GM19324 (cell line): ENCODE results near the gene WDFY4.

ENCODE experiments used
- ATAC-seq: cut with Tn5 transposase; IDR thresholded peaks from one replicate; pipeline ENCODE4 v1.9.1; 2021; ENCODE audit warnings: mild to moderate bottlenecking, moderate library complexity; ENCODE audit not compliant: unreplicated experiment, low FRiP score

Gene WDFY4

DNA sequence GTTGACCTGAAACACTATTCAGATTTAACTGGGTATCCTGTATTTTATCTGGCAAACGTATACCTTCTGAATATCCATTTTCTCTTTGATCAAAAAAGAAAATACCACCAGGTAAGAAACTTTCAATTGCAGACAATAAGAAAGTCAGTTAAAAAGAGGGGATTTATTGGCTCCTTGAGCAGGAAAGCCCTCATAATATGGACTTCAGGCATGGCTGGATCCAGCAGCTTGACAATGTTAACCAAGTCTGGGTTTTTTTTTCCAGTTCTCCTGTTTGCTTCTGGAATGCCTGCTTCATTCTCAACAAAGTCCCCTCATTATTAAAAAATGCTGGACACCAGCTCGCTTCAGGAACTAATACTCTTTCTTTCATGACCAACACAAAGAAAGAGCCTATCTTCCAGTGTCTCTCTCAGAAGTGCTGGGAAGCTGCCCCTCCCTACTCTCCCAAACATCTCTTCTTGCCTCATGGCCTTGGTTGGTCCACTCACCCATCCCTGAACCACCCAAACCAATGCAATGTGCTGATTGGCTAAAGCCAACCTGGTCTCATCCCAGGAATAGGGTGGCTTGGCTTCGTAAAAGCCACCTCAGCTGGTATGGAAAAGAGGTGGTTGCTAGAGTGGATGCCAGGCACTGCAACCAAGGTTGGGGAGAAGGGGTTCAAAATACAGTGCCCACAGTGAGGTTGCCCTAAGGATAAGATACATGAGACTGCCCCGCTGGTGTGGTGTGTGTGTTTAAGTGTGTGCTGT lies 30.6 kb upstream of the WDFY4 start:
- ATAC-seq = no peak

DNA sequence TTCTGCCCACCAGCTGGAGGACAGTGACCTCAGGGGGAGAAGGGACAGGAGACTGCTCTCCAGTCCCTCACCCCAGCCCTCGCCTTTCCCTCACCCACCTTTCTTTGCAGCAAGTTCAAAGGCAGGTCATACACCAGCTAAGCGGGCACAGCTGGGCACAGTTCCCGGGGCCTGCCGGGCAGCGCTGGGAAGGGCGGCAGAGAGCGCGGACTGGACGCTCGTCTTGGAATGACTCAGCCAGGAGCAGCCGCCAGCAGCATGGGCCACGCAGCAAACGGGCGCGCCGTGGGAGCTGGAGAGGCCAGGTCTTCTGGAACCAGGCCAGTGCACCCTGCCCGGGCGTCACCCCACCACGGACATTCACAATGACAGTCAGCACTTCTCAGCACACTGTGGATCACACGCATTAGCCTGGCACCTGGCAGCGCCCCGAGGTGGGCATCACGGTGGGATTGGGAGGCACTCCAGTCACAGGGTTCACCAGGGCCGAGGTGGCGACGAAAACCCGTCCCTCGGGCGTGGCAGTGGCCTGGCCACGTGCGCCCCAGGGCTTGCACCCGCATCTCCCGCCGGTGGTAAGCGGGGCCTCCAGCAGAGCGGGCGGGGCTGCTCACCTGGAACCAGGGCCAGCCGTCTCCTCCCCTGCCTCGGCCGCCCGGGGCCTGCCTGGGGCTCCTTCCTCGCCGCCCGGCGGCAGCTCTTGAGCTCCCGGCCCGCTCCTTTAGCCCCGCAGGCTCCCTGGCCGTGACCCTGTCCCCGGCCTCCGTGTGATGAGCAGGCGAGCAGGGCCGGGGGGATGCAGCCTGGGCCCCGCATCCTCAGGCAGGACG lies 29.0 kb upstream of the WDFY4 start:
- ATAC-seq = peak; percentile 9

DNA sequence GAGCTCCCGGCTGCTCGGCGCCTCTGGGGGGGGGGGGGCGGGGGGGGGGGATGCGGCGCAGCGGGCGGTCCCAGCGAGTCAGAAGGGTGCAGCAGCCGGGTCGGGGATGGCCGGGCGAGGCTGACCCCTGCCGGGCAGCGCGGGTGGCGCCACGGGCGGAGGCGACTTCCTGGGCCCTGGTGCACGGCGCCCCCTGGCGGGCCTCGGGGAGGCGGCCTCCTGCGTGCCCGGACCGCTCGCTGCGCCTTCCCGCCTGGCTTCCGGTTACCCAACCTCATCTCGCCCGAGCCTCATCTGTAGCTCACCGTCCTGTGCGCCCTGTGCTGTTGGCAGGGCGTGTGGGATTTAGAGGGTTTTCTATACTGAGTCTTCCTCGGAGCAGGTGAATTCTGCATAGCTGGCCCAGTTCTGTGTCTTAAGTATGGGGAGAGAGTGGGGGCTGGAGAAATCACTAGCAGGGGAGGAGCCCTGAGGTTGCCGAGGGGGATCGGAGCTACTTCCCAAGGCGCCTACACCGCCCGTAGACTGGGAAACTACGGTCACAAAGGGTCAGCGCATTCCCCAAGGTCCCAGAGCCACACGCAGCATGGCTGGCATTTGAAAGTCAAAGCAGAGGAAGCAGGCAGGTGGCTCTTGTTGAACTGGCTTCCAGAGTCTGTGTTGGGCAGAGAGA lies 28.3 kb upstream of the WDFY4 start:
- ATAC-seq = peak; percentile 84

DNA sequence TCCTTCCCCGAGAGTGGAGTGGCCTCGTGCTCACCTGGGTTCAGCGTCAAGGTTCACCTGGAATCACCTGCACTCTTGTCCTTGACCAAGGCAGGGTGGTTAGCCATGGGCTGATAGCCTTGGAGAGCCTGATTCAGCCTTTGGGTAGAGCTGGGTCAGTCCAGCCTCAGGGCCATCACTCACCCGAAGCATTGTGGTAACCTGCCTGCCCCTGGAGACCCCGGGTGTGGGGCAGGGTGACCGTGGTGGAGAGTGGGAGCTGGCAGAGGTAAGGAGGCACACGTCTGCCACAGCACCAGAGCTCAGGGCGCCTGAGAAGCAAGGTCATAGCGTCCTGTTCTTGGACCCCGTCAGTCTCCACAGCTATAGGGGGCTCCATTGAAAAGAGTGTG lies 27.8 kb upstream of the WDFY4 start:
- ATAC-seq = no peak

DNA sequence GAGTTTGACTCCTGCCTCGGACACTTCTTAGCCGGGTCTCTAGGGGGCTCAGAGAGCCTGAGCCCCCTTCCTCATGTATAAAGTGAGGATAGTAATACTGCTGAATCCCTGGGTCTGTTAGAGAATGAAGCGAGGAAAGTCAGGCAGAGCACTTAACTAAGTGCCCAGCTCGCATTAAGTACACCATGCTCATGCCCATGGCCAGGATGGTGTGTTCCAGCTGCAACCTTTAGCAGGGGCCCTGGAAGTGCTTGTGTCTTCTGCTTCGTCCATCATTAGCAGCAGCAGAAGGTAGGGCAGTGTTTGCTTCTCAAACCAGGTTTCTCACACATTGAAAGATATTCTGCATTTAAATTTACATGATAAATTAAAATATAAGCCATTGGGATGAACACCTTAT lies 27.3 kb upstream of the WDFY4 start:
- no peak for ATAC-seq

DNA sequence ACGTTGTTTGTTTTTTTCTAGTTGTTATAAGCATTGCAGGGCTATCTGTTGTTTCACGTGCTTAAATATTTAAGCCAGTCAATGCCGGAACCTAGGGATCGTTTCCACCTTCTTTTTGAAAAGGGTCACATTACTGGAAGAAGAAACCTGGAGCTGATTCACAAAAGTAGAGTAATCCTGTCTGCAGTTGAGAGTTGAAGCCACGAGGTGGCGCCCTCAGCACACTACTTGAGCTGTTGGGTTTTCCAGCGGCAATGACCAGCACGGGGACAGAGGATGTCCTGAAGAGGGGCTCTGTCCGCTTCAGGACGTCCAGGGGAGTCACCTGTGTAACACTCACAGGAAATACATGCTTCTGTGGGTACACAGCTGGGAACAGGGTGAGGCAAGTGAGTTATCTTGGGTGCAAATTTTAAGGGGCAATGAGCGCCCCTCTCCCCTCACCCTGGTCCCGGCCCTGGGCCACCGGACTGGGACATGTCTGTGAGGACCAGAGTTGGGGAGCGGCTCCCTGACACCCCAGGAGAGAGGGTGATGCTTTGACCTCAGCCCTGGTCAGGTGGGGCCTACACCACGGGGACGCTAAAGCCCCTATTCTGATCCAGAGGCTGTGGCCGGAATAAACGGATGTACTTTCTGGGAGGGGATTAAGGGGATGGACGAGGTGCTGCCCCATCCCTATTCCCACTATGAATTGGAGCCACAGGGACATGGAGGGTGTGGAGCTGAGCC lies 26.3 kb upstream of the WDFY4 start:
- no peak for ATAC-seq

DNA sequence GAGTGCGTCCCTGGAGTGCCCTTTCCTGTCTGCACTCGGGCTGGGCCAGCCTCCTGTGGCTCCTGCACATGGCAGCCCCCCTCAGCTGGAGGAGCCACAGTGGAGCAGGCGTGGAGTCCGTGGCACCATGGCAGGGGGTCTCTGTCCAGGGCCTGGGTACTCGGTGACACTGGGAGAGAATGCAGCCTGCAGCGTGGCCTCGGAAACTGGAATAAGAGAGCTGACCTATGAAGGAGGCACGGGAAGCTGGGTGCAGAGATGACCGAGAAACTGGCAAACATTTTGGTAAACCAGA lies 25.8 kb upstream of the WDFY4 start:
- no peak for ATAC-seq

DNA sequence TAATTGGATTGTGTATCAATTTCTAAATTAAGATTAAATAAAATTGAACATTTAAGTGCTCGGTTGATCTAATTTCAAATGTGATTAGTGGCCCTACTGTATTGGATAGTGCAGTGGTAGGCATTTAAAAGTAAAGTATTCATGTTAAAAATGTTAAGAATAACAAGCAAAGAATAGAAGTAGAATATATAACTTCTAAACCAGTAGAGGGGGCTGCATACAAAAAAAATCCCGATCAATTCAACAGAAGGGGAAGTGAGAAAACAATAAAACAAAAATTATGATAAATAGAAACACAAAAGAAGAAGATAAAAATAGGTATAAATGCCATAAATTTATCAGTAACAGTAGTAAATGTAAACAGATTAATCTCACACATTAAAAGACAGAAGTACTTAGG lies 24.9 kb upstream of the WDFY4 start:
- no peak for ATAC-seq

DNA sequence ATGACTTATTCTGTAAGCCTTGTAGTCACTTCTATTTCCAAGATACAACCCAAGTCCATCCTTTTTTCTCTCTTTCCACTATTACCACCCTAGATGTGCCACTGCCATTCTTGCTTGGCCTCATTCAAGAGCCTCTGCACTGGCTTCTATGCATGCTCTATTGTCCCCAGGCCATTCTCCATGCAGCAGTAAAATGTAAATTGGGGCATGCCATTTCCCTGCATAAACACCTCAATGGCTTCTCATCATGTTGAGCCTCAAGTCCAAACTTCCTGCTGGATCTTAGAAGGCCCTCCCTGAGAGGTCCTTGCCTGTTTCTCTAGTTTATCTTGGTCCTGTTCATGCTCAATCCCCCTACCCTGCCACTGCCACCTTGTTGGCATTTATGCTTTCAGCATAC lies 23.2 kb upstream of the WDFY4 start:
- no peak for ATAC-seq

DNA sequence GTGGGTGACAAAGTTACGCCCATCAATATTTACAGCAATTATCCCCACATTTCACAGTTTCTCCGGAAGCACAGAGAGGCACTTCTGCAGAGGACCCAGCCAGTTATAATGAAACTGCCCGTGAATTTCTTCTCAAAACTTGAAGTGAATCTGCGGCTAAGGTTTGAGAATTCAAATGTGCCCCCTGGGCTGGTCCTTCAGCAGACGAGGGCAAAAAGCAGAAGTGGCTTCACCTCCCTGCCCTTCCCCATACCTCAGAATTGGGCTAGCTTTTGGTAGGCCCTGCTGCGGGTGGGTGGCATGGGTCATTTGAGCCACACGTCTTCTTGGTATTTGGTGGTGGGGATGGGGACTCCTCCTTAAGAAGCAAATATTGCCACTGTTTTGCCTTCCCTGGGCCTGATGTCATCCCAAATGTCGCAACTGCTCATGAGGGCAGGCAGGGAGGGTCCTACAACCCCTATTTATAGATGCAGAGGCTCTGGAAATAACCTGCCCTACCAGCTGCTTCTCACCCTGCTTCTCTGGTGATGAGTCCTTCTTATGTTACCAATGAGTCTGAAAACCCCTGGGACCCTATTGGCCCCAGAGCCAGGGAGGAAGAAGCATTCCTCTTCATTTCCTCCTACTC lies 16.6 kb upstream of the WDFY4 start:
- peak; percentile 44 for ATAC-seq

DNA sequence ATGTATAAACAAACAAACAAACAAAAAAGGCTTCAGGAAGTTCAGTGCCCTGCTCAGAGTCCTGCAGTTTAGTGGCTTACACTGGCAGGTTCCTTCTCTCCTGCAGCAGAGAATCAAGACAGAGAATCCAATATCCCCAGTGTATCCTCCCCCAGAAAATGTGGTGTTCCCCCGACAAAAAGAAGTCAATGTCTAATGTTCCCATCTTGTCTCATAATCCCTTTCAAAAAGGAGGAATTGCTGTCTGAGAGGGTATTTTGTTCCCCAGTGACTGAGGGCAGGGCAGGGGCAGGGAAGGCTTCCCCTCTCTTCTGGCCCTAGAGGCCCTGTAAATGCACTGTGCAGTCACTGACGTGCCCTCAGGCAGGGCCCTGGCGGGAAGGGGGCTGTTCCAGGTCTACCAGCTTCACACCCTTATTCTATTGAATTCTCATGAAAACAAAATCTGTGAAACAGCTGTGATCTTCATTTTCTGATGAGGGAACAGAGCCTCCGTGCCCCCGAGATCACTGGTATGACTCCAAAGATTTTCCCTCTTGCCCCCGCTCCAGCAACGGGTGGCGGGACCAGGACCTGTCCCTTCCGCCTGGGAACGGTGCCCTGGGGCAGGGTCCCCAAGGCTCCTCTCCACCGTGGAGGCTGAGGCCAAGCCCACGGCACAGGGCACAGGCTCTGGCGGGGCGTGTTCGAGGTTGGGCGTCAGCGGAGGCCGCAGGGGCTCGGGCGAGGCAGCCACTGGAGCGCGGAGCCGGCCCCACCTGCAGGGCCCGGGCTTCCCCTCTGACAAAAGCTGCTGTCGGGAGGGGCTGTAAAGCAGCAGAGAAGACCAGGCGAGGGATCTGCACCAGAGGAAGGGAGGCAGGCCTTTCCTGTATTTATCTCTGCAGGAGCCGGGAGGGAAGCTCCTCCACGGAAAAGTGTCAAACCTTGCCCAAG lies 13.4 kb upstream of the WDFY4 start:
- ATAC-seq = peak; percentile 66

DNA sequence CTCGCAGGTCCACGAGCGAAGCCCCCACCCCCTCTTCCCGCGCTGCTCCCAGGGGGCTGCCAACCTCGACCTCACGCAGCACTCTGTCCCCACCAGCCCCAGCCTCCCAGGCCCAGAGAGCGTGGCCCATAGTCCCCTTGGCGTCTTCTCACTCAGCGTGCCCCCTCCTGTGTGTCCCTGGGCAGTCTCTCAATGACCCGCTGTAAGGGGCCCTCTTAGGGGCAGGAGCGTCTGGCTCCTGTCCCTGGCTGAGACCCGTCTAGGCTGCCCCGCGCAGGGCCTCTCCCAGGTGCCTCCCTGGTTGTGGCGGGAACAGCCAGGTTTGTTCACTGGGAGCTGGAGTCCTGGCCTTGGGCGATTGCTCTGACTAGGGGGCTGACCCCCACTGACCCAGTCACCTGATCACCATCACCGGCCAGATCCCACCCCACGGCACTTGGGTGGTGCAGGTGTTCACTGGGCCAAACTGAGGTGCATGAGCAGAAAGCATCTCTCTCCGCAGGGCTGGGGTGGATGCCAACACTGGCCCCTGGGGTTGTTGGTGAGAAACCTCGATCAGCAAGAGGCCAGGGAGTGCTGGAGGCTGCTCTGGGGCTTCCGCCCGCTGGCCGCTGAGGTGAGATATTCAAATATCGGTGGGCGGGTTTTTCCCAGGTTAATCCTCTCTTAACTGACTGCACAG lies 12.6 kb upstream of the WDFY4 start:
- ATAC-seq = peak; percentile 40

DNA sequence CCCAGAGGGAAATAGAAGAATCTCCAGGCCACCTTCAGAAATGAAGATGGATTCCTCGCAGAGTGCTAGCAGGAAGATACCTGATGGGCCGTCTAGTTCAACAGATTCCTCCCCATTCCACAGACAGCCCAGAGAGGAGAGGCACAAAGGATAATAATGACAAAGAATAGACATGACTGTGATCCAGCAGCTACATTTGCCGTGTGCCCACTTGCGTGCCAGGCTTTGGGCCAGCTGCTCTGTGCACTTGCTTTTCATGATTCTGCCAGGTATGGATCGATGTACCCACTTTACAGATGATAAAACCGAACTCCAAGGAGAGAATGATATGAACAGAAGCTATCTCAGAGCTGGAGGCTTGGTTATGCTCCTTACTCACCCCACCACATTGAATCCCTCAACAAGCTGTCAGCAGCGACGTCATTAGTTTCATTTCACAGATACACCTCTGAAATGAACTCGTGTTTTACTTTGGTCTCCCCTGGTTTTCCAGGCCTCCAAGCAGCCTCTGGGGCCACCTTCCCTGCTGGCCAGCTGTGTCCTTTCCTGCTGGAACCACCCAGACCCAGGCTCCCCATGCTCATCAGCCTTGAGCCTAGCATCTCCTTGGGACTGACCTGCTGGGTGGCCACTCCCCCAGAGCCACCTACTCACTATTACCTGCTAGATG lies 11.9 kb upstream of the WDFY4 start:
- ATAC-seq = no peak

DNA sequence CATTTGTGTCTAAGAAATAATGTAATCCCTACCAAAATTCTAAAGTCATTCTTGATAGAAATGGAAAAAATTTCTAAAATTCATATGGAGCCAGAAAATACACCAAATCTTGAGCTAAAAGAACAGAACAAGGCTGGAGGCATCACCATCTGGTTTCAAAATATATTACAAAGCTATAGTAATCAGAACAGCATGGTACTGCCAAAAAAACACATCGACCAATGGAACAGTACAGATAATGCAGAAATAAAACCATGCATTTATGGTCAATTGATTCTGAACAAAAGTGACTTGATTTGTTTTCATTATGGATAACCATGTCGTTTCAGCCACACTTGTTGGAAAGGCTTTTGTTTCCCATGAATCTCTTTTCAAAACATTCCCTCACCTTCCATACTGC lies 7.0 kb upstream of the WDFY4 start:
- no peak for ATAC-seq

DNA sequence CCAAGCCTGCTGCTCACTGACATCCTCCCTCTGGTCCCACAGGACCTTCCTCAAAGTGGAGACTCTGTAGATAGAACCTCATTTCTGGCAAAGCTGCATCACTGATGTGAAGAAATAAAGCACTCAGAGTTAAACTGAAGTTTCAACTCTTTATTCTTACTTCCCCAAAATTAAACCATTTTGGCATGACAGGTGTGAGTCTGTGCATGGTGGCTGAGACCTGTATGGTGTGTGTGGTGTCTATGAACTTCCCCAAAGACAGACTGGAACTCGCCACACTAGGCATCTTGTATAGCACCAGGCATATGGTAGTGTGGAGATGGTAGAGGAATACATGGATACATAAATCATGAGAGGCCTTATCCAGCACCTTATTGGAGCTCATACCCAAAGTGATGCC lies 6.6 kb upstream of the WDFY4 start:
- ATAC-seq = peak; percentile 63

DNA sequence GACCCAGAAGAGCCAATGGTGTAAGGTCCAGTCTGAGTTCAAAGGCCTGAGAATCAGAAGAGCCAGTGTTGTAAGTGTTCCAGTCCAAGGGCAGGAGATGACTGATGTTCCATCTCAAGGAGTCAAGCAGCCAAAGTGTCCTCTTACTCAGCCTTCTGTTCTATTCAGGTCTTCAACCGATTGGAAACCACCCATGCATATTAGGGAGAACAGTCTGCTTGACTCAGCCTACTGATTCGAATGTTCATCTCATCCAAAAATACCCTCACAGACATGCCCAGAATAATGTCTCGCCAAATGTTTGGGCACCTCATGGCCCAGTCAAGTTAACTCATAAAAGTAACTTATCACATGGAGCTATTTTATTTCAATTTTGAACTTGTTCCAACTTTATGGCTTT lies 2.9 kb upstream of the WDFY4 start:
- no peak for ATAC-seq

DNA sequence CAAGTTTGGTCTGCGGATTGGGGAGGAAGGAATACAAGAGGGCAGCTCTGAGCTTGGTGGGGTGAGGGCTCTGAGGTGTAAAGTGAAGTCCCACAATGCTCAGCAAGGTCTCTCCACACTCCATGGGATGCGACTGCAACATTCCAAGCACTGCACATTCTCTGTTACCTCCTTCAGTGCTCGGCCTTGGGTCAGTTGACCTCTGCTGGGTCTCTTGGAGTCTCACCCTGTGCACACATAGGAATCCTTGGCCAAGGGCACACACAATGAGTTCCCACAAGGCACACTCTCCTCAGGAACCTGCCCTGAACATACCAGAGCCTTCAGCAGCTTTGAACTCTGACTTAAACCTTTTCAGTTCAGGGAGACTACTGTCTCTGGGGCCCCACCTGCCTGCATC lies 2.4 kb upstream of the WDFY4 start:
- ATAC-seq = no peak

DNA sequence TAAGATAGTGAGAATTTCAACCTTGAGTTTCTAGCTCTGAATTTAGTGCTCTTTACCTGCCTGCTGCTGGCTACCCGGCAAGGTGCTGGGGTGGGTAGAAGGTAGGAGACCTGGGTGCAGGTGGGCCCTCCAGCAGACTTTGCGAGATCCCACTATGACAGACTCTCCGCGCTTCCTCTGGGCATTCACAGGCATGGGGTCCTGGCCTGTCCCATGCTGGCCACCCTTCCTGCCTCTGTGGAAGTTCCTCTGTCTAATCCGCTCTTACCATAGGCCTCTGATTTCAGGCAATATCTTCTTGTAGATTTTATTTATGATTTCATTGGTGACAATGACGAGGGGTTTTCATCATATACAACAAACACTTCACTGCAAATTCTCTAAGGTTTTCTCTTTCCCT lies 1.2 kb upstream of the WDFY4 start:
- no peak for ATAC-seq
